H1 (cell line): Measurements from ENCODE around the gene CACNA1B.

ENCODE experiments used
- EP300 ChIP-seq, 2 experiments: IDR thresholded peaks; 1 replicate in 1 of 2; 2 replicates in 1 of 2; pipeline ENCODE4 v1.6.1; 2011 to 2012; ENCODE audit warnings: low read depth in 2 of 2, low read length in 2 of 2, mild to moderate bottlenecking in 2 of 2, borderline replicate concordance in 1 of 2, inconsistent platforms in 1 of 2, moderate library complexity in 1 of 2
- EZH2 ChIP-seq: fragments of 200-600 bp; sonication (generic); IDR thresholded peaks from 2 replicates; pipeline ENCODE4 v1.7.1; 2012; ENCODE audit warnings: low read depth, mild to moderate bottlenecking, moderate library complexity, low read length, inconsistent platforms; ENCODE audit not compliant: severe bottlenecking
- HDAC2 ChIP-seq, 2 experiments: fragments of 300-600 bp in 1 of 2; sonication (generic) in 1 of 2; IDR thresholded peaks; 2 replicates each; pipeline ENCODE4 v1.6.1; 2011 to 2012; ENCODE audit warnings: low read depth in 2 of 2, low read length in 2 of 2, mild to moderate bottlenecking in 2 of 2, moderate library complexity in 2 of 2, borderline replicate concordance in 1 of 2, inconsistent platforms in 1 of 2
- JUND ChIP-seq: IDR thresholded peaks from 2 replicates; pipeline ENCODE4 v1.6.1; 2011; ENCODE audit warnings: mild to moderate bottlenecking, improper control_type of control experiment, low read length
- POLR2A ChIP-seq, 2 experiments: IDR thresholded peaks; 1 replicate in 1 of 2; 2 replicates in 1 of 2; pipeline ENCODE4 v1.6.1; 2011; ENCODE audit warnings: low read depth in 2 of 2, low read length in 2 of 2, mild to moderate bottlenecking in 2 of 2; ENCODE audit errors: control extremely low read depth in 1 of 2
- TBP ChIP-seq: IDR thresholded peaks from 2 replicates; pipeline ENCODE4 v1.6.1; 2011; ENCODE audit warnings: low read depth, low read length, improper control_type of control experiment
- TF ChIP-seq, protein P1 (sequence below), 3 experiments: IDR thresholded peaks; 1 replicate in 2 of 3; 2 replicates in 1 of 3; pipeline versions ENCODE4 v1.5.1 to v1.6.1; 2011; ENCODE audit warnings: low read length in 3 of 3, mild to moderate bottlenecking in 3 of 3, inconsistent platforms in 2 of 3, low read depth in 1 of 3, moderate library complexity in 1 of 3; ENCODE audit not compliant: insufficient read depth in 1 of 3; ENCODE audit errors: control extremely low read depth in 1 of 3

DNA sequence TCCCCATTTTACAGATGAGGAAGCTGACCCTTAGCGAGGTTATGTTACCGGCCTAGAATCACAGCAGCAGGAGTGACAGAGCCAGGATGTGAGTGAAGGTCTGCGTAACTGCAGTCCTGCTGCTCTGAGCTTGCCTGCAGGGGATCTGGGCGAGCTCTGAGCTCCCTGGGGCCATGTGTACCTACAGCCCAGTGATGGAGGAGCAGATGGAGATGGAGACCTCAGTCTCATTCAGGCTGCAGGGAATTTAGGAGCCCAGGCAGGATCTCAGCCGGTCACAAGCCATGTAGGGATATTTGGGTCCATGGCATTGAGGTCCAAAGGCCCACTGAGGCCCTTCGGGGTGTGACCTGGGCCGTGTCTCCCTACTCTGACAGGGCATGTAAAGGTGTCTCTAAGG, 170.6 kb downstream of the CACNA1B start:
- TF ChIP-seq HDAC2 (IDR thresholded peaks at IDR 0.05; ENCODE audit: borderline replicate concordance in 1 of 2, low read depth in 2 of 2, low read length in 2 of 2) (no peak), JUND (no peak), EP300 (IDR thresholded peaks at IDR 0.05; ENCODE audit: borderline replicate concordance in 1 of 2, low read depth in 2 of 2, low read length in 2 of 2) (no peak), POLR2A (IDR thresholded peaks at IDR 0.05; ENCODE audit: control extremely low read depth in 1 of 2, low read depth in 2 of 2, low read length in 2 of 2) (no peak), TBP (no peak), EZH2 (no peak)
- TF ChIP-seq, protein P1, sequence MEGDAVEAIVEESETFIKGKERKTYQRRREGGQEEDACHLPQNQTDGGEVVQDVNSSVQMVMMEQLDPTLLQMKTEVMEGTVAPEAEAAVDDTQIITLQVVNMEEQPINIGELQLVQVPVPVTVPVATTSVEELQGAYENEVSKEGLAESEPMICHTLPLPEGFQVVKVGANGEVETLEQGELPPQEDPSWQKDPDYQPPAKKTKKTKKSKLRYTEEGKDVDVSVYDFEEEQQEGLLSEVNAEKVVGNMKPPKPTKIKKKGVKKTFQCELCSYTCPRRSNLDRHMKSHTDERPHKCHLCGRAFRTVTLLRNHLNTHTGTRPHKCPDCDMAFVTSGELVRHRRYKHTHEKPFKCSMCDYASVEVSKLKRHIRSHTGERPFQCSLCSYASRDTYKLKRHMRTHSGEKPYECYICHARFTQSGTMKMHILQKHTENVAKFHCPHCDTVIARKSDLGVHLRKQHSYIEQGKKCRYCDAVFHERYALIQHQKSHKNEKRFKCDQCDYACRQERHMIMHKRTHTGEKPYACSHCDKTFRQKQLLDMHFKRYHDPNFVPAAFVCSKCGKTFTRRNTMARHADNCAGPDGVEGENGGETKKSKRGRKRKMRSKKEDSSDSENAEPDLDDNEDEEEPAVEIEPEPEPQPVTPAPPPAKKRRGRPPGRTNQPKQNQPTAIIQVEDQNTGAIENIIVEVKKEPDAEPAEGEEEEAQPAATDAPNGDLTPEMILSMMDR (IDR thresholded peaks at IDR 0.05; ENCODE audit: control extremely low read depth in 1 of 3, insufficient read depth in 1 of 3, low read depth in 1 of 3, low read length in 3 of 3) = no peak
